ENCODE results near the gene DAZAP2. TPM values are rescaled to one million over a fixed set of nuclear protein-coding genes. Genes with fewer than 3 reads are reported as not detected.

The DAZAP2 gene
- total RNA-seq (2014; rRNA removed; shearing (Covaris generic)) (21.1 and 39.9 TPM in 2 replicates), polyA plus RNA-seq (2016; fragmentation: Nextera tagmentation; extraction: Ambion mirVana) (30.2 and 35.8 TPM in 2 replicates)
- long read RNA-seq, partial matches to known transcripts, result 1 of 8 reads
- long read RNA-seq, other reads (novel, unspliced or antisense), result 5 of 8 reads

- no peaks in the 10 kb centered on the region for H3K9me3 Mint-ChIP-seq
- Histone ChIP-seq H3K36me3 (ENCODE audit: insufficient read depth) (peaks cover 26% of the 10 kb centered on the region), H4K20me1 (replicated peaks; ENCODE audit: insufficient read depth) (no peaks in the 10 kb centered on the region; the same call in 1 of the 2 replicates), H3K4me3 (peak within 1 kb of the TSS; percentile 98), H3K4me2 (peak within 1 kb of the TSS; percentile 87), H3K9me2 (ENCODE audit: insufficient read depth) (no peaks in the 10 kb centered on the region), H2AFZ (peak within 1 kb of the TSS; percentile 94), H3K27ac (ENCODE audit: low read depth) (peak within 1 kb of the TSS; percentile 100), H3F3A (replicated peaks; ENCODE audit: low read depth) (peaks cover 20% of the 10 kb centered on the region; the same call in 1 of the 2 replicates), H3K79me2 (replicated peaks; ENCODE audit: insufficient read depth) (peaks cover 20% of the 10 kb centered on the region), H3K27me3 (ENCODE audit: insufficient read depth) (no peaks in the 10 kb centered on the region), H3K4me1 (ENCODE audit: insufficient read depth) (no peaks in the 10 kb centered on the region)
- H3K36me3 Mint-ChIP-seq (ENCODE audit: low read depth), result peaks cover 34% of the 10 kb centered on the region
- TF ChIP-seq CTCF (conservative IDR thresholded peaks at IDR 0.05; ENCODE audit: low read depth in 2 of 2) (peak in 1 of 2 experiments; percentile 5; a peak in 1 of 4 replicates), STAT1 (IDR thresholded peaks at IDR 0.05; ENCODE audit: unreplicated experiment) (no peak), REST (IDR thresholded peaks at IDR 0.05; ENCODE audit: unreplicated experiment) (no peak), JUNB (IDR thresholded peaks at IDR 0.05; ENCODE audit: unreplicated experiment) (no peak), NANOG (IDR thresholded peaks at IDR 0.05; ENCODE audit: borderline replicate concordance) (no peak), ZNF114 (CRISPR knock-in tag; IDR thresholded peaks at IDR 0.05) (no peak), EZH2 (IDR thresholded peaks at IDR 0.05; ENCODE audit: low read depth, unreplicated experiment) (no peak), ZNF331 (CRISPR knock-in tag; IDR thresholded peaks at IDR 0.05; ENCODE audit: low read depth) (no peak), CREB1 (CRISPR knock-in tag; IDR thresholded peaks at IDR 0.05; ENCODE audit: low read depth) (peak; percentile 85), POLR2AphosphoS5 (IDR thresholded peaks at IDR 0.05; ENCODE audit: low read depth) (peak; percentile 19), ZNF462 (CRISPR knock-in tag; IDR thresholded peaks at IDR 0.05) (no peak), ETS1 (IDR thresholded peaks at IDR 0.05) (no peak), EZH2phosphoT487 (IDR thresholded peaks at IDR 0.05; ENCODE audit: unreplicated experiment) (no peak)
- peaks cover 19% of the 10 kb centered on the region for H3K4me1 Mint-ChIP-seq
- H3K27me3 Mint-ChIP-seq (ENCODE audit: insufficient read depth, low read depth, poor library complexity), result peaks cover 14% of the 10 kb centered on the region
- H3K27ac Mint-ChIP-seq, result peak within 1 kb of the TSS; percentile 100
- ATAC-seq (peak; percentile 94), DNase-seq (ENCODE audit: low spot score) (peak; percentile 97)
- peak within 1 kb of the TSS; percentile 95 for H3K4me3 Mint-ChIP-seq
Measured at GRCh38 chr12:51238510-51239334, at the start of gene DAZAP2. Gene DAZAP2, plus strand, starts transcription at chr12:51238826. Its CDS starts 82 bp downstream, at chr12:51238908.
